ENCODE results near the gene GCAT.

GCAT gene

DNA sequence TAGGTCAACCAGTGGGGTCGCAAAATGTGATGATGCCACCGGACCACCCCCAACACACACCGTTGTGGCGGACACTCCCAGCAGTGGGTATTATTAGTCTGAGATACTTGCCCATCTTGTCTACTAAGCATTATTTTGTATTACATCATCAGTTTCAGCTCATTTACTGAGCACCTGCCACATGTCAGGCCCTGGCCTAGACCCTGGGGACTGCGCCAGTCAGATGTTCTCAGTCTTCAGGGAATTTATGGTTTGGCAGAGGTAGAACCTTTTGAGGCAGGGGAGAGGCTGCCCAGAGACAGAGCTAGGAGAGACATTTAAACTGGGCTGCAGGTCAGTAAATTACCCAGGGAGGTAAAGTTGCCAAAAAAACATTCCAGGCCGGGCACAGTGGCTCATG is 43.1 kb upstream of the GCAT start:
- no peak for DNase-seq (ENCODE audit: low spot score)
- no peak overlapping the region for H3K4me3 ChIP-seq
- peak overlapping the region in 1 of 2 donors; percentile 7 for H3K27ac ChIP-seq
- TF ChIP-seq, protein P1, sequence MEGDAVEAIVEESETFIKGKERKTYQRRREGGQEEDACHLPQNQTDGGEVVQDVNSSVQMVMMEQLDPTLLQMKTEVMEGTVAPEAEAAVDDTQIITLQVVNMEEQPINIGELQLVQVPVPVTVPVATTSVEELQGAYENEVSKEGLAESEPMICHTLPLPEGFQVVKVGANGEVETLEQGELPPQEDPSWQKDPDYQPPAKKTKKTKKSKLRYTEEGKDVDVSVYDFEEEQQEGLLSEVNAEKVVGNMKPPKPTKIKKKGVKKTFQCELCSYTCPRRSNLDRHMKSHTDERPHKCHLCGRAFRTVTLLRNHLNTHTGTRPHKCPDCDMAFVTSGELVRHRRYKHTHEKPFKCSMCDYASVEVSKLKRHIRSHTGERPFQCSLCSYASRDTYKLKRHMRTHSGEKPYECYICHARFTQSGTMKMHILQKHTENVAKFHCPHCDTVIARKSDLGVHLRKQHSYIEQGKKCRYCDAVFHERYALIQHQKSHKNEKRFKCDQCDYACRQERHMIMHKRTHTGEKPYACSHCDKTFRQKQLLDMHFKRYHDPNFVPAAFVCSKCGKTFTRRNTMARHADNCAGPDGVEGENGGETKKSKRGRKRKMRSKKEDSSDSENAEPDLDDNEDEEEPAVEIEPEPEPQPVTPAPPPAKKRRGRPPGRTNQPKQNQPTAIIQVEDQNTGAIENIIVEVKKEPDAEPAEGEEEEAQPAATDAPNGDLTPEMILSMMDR (IDR thresholded peaks at IDR 0.05), result no peak

DNA sequence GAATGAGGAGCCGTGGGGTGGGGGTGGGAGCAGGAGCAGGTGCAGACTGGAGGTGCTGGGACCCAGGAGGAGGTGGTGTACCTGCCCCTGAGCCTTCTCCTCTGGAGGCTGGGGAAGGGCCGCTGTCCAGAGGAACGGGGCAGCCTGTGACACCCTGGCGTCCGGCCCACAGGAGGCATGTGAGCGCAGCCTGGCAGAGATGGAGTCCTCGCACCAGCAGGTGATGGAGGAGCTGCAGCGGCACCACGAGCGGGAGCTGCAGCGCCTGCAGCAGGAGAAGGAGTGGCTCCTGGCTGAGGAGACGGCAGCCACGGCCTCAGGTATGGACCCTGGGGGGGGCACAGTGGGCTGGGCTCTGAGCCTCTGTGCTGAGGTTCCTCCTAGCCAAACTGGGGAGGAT is 42.2 kb upstream of the GCAT start:
- Histone ChIP-seq H3K4me3 (no peak overlapping the region), H3K27ac (no peak overlapping the region)
- DNase-seq (ENCODE audit: low spot score), result no peak
- TF ChIP-seq, protein P1 (IDR thresholded peaks at IDR 0.05), result no peak

DNA sequence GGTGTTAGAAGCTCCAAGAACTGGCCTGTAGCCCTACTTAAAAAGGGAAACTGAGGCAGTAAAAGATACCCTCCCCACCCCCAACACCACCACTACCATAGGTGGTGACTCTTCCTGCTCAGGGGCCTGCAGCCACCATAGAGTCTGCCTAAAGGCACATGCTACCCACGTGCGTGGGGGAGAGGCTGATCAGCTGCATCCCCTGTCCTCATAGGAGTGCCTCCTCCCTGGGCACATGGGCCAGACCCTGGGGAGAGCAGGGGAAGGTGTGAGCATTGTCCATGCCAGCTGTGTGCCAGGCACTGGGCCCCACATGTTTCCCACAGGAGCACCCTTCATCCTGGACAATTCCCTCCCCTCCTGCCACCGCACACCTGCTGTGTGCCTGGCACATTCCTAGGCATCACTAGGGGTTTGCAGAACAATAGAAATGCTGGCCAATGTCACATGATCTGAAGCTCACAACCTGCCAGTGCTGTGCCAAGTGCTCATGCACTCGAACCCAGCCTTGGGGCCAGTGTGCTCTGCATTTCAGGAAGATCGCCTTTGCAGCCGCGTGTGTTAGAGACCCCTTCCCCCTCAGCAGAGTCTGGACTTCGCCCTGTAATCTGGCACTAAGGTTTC is 41.7 kb upstream of the GCAT start:
- TF ChIP-seq, protein P1 (IDR thresholded peaks at IDR 0.05), result no peak
- Histone ChIP-seq H3K4me3 (no peak overlapping the region), H3K27ac (no peak overlapping the region)
- DNase-seq (ENCODE audit: low spot score), result no peak

DNA sequence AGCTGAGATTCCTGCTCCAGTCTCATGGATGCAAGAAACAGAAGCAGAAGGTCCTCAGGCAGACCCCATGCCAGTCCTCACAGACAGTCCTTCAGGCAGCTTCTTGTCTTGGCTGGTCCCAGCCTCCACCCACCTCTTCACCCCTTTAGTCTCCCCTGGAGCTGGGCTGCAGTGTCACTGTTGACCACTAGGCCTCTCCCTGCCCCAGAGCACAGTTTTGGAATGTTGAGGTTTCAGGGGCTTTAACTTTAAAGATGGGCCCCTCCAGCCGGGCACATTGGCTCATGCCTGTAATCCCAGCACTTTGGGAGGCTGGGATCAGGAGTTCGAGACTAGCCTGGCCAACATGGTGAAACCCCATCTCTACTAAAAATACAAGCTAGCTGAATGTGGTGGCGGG is 39.5 kb upstream of the GCAT start:
- Histone ChIP-seq H3K4me3 (no peak overlapping the region), H3K27ac (no peak overlapping the region)
- DNase-seq (ENCODE audit: low spot score), result no peak
- TF ChIP-seq, protein P1 (IDR thresholded peaks at IDR 0.05), result no peak

DNA sequence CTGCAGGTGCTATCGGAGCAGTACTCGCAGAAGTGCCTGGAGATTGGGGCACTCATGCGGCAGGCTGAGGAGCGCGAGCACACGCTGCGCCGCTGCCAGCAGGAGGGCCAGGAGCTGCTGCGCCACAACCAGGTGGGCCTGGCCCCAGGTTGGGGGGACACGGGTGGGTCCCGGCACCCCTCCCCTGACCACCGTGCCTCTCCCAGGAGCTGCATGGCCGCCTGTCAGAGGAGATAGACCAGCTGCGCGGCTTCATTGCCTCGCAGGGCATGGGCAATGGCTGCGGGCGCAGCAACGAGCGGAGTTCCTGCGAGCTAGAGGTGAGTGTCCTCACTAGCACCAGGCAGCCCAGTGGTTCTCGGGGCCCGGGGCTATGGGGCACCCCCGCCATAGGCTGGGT is 38.7 kb upstream of the GCAT start:
- DNase-seq (ENCODE audit: low spot score), result no peak
- no peak overlapping the region for H3K4me3 ChIP-seq
- no peak overlapping the region for H3K27ac ChIP-seq
- TF ChIP-seq, protein P1 (IDR thresholded peaks at IDR 0.05), result no peak

DNA sequence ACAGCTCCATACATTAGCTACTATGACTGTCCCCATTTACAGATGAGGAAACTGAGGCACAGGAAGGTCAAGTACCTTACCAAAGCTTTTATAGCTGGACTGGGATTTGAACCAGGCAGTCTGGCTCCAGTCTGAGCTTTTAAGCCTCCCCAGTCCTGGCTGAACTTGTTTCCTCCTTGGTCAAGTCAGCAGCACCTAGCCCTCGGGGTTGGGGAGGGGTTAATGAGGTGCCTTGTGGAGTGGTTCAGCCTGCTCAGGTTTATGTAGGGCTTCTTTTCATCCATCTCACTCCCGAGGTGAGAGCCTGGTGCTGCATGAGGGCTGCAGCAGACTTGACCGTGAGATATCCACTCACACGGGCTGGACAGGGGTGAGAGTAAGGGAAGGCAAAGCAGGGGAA is 36.7 kb upstream of the GCAT start:
- TF ChIP-seq, protein P1 (IDR thresholded peaks at IDR 0.05), result no peak
- Histone ChIP-seq H3K4me3 (no peak overlapping the region), H3K27ac (no peak overlapping the region)
- no peak for DNase-seq (ENCODE audit: low spot score)

DNA sequence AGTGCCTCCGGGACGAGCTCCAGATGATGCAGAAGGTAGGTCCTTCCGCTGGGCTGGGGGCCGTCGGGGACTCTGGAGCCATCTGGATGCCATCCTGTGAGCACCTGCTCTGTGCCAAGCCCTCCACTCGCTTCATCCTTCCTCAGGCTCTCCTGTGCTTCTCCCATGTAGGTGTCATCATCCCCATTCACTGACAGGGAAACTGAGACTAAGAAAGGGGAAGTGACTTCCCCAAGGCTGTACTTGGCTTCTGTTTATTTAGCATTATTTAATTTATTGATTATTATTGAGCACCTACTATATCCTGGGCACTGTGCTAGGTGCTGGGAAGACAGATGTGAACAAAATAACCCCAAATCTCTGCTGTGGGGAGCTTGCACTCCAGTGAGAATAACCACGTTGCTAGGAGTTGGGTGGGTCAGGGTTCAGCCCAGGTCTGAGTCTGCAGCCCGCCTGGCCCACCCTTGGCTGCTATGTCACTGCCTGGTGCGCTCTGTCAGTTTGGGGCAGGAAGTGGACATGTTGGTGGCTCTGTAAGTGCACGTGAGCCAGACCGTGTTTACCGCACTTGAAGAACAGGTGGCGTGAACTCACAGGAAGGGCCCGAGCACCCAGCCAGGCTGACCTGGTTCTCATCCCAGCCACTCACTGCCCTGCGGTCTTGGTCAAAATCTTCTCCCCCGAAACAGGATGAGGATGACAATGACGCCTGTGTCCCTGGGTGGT is 35.9 kb upstream of the GCAT start:
- DNase-seq (ENCODE audit: low spot score), result no peak
- TF ChIP-seq, protein P1 (IDR thresholded peaks at IDR 0.05), result no peak
- Histone ChIP-seq H3K4me3 (no peak overlapping the region), H3K27ac (no peak overlapping the region)

Measured in coronary artery (tissue), 2 donors.